T-helper 2 cell treated with Interferon-gamma antibody and Interleukin-4, amounts not matched to agents 100 ng/mL and 5 ng/mL, for 36 hours (primary cell): Measurements from ENCODE around the gene PHC2. TPM values are rescaled to one million over a fixed set of nuclear protein-coding genes. Genes with fewer than 3 reads are reported as not detected.
"Not testable (repeated sequence)": the region's sequence is repeated elsewhere in the genome, so short reads cannot be mapped to it uniquely, and the experiment has no call there.

ENCODE experiments used
- intact Hi-C: fragments of 100-400 bp; cut with micrococcal nuclease; formaldehyde crosslinking; loops from one replicate; pipeline ENCODE4 v1.15.1; 2023
- total RNA-seq: library from RNA; stranded (reverse); gene quantifications from 2 replicates; pipeline ENCODE4 v1.2.3, GENCODE V29; 2022

PHC2 gene
- total RNA-seq, 1 donor from 2014 or later = 46.6 TPM

- intact Hi-C loops = loop anchor here (5.0 kb wide), 1 partner anchor 51 kb away; no protein-coding TSS in a partner anchor
Measured at GRCh38 chr1:33296082-33296458, 134.8 kb downstream of the PHC2 start.

GRCh38 chr1:33295450-33296081 lies 135.3 kb downstream of the PHC2 start:
- intact Hi-C loops = loop anchor here (1.0 to 5.0 kb wide), 4 partner anchors 52 to 177 kb away; partner anchors contain the start of gene ZSCAN20

- intact Hi-C loops = loop anchor here (1.0 to 5.0 kb wide), 4 partner anchors 52 to 177 kb away; partner anchors contain the start of gene ZSCAN20
Measured at GRCh38 chr1:33295023-33295422, 135.9 kb downstream of the PHC2 start.

GRCh38 chr1:33294071-33295010 lies 136.6 kb downstream of the PHC2 start:
- intact Hi-C loops = loop anchor here (1.0 to 5.0 kb wide), 4 partner anchors 53 to 178 kb away; partner anchors contain the start of gene ZSCAN20

GRCh38 chr1:33292726-33293340 lies 138.1 kb downstream of the PHC2 start:
- intact Hi-C loops = no loop called here

GRCh38 chr1:33290615-33291014 lies 140.3 kb downstream of the PHC2 start:
- intact Hi-C loops = not testable (repeated sequence)

GRCh38 chr1:33289858-33290154 lies 141.1 kb downstream of the PHC2 start:
- intact Hi-C loops = no loop called here

- intact Hi-C loops = no loop called here
Measured at GRCh38 chr1:33288976-33289857, 141.7 kb downstream of the PHC2 start.

GRCh38 chr1:33287317-33287716 lies 143.6 kb downstream of the PHC2 start:
- intact Hi-C loops = no loop called here

GRCh38 chr1:33286451-33287185 lies 144.3 kb downstream of the PHC2 start:
- intact Hi-C loops = no loop called here

DNA sequence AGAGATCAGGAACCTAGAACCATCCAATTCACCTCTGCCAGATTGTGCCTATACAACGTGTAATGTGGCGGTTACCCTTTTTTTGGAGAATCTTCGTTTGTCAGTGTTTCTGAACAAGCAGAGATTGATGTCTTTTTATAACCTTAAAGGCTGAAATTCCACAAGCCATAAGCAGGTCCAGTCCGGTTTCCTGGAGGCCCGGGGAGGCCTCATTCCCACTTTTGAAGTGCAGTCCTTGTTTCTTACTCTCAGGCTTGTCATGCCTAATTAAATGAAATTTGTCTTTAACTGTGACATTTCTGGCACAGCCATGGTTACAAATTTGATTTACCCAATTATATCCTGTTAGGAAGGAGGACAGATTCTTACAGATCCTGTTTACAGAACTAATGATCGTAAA lies 146.8 kb downstream of the PHC2 start:
- intact Hi-C loops = no loop called here

DNA sequence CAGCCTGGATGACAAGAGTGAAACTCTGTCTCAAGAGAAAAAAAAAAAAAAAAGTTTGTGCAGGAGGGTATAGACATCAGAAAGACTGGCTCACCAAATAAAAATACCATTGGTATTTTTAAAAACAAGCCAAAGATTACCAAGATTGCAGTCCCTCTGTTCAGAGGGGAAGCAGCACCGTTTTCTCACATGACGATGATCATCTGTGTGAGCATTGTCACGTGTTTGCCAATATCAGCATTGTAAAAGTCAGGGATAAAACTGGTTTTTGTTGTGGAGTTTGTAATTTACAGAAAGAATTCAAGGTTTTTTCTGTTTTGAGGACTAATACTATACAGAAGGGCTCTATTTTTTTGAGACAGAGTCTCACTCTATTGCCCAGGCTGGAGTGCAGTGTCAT lies 148.1 kb downstream of the PHC2 start:
- intact Hi-C loops = no loop called here

- intact Hi-C loops = no loop called here
Measured at GRCh38 chr1:33281554-33282303, 149.2 kb downstream of the PHC2 start.

DNA sequence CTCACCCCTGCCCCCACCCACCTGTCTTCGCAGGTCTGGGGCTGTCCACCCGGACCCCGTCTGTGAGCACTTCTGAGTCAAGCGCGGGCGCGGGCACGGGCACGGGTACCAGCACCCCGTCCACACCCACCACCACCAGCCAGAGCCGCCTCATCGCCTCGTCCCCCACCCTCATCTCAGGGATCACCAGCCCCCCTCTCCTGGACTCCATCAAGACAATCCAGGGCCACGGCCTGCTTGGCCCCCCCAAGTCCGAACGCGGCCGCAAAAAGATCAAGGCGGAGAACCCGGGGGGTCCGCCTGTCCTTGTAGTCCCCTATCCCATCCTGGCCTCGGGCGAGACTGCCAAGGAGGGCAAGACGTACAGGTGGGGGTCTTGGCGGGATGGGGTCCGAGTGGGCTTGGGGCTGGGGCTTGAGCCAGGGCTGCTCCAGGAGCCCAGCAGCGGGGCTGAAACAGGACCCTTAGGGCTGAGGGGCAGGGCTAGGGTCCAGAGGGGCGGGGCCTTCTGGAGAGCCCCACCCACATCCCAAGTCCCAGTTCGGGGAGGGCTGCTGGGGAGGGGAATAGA lies 150.7 kb downstream of the PHC2 start:
- intact Hi-C loops = no loop called here

GRCh38 chr1:33277488-33278084 lies 153.3 kb downstream of the PHC2 start:
- intact Hi-C loops = no loop called here

DNA sequence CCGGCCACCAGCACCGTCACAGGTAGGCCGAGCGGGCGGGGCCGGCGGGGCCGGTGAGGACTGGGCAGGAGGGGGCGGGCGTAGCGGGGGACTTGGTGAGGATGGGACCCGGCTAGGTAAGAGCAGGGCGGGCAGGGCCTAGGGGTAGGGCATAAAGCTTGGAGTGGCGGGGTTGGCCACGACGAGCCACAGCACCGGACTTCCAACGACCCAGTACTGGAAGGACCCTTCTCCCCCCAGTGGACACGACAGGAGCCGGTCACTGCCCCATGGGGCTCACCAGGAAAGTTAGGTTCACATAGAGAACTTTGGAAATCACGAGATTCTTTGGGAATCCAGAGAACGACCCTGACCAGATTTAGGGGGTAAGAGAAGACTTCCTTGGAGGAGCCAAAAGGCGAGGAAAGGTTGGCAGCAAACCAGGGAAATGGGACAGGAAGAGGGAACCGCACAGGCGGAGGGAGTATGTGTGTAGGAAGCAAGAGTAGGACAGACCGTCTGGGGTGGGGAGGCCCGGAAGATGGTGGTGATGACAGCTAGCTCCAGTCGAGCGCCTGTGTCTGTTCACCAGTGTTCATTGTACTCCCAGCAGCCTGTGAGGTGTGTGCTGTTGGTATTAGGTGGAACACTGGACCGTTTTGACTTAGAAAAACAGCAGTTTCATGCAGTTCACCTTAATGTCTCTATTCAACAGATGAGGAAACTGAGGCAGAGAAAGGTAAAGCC lies 154.2 kb downstream of the PHC2 start:
- intact Hi-C loops = no loop called here

DNA sequence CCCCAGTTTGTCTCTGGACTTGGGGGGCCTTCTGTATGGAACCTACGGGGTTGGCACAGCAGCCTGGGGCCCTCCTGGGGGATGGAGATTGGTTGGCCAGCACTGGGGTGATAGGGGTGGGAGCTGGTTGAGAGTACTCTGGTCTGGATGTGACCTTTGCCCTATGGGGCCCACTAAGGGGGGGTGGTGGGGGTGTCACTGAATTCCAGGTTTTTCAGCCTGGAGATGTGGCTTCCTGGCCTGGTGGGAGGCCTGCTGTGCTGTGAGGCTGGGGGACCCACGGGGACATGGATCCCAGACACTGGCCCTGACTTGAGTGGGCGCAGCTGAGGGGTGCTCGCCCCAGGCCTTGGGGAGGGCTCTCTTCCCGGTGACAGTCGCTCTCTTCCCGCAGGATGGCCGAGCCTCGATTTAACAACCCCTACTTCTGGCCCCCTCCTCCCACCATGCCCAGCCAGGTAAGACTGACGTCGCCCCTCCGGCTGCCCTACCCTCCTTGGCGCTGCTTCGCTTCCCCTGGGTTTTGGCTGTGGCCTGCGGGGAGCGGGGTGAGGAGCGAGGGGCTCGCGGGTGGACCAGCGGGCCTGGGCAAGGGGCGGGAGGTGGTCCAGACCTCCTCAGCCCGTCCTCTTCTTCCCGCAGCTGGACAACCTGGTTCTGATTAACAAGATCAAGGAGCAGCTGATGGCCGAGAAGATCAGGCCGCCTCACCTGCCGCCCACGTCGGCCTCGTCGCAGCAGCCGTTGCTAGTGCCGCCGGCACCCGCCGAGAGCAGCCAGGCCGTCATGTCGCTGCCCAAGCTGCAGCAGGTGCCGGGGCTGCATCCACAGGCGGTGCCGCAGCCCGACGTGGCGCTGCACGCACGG lies 155.0 kb downstream of the PHC2 start:
- intact Hi-C loops = no loop called here
